Activated CD4-positive, alpha-beta T cell treated with anti-CD3 and anti-CD28 coated beads, Interleukin-2, amount 50 U/mL, for 24 hours (primary cell): ENCODE results near the gene KIF17.

Experiments
- DNase-seq, 2 donors: peaks; one replicate each; pipeline ENCODE4 v3.0.0-alpha.2; 2020; ENCODE audit warnings: low read depth in 1 of 2, low spot score in 1 of 2

Gene KIF17

DNA sequence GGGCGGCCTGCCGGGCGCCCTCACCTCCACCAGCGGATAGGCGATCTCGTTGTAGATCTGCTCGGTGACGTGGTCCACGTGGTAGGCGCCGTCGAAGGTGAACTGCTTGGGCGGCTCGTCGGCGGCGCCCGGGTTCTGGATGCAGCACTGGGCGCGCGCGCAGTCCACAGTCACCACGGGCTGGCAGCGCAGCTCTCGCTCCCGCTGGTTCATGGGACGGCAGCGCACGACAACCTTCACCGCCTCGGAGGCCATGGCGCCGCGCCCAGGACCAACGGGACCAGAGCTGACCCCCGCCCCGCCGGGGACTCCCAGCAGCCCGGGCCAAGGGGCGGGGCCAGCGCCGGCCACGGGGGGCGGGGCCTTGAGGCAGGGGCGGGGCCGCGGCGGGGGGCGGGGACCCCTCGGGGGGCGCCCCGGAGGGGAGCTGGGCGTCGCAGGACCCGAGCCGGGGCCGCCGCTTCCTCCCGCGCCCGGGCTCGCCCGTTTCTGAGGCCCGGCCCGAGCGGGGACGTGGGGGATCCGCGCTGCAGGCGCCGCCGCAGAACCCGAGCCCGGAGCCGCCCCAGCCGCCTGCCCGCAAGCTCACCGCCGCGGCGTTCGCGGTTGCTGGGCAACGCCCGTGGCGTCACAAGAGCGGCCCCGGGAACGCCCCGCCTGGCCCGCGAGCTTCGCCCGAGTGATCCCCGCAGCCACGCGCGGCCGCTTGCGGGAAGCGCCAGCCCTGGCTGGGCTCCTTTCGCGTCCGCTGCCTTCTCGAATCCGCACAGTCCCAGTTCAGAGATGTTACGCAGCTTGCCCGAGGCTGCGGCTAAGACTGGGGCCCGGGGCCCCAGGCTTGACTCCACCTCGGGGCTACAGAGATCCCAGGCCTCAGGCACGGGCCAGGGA, at the start of gene KIF17:
Gene KIF17, minus strand, starts transcription at position 556 of the 891 bp plus-strand sequence. Its CDS starts 301 bp downstream, at position 255.
- DNase-seq, result peak; percentile 31 to 51

DNA sequence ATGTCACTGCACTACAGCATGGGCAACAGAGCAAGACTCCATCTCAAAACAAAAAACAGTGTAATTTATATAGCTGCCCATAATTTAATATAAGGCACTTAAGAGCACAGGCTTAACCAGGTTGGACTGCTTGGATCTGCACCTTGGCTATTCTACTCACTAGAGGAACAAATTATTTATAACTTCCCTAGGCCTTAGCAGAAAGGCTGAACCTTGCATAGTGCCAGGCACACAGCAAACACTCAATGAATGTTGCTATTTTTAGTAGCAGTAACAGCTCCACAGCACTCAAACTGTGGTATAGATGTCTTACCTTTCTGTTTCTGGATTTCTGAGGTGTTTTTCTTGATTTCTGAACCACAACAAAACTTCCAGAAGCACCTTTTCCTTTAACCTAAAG, 49.5 kb upstream of the KIF17 start:
- DNase-seq, result no peak

DNA sequence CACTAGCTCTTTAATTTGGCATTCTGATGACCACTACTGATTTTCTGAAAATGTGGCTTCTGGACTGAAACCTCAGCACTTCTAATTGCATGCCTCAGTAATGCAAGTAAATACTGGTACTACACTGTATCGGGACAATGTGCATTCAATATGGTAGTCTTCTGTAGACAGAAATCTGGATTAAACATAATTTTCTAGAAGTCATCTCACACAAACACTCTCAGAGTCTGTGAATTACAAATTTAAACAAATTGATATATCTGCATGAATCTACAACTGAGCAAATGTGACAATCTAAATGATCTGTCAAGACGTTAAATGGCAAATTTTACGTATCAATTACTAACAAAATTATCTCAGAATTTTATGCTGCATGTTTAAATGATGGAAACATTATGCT, 45.6 kb upstream of the KIF17 start:
- no peak for DNase-seq

- DNase-seq, result no peak
These were observed 42.5 kb upstream of the KIF17 start for GRCh38 chr1:20760322-20760721.

- no peak for DNase-seq
These were observed 35.8 kb upstream of the KIF17 start for GRCh38 chr1:20753589-20753988.

- no peak for DNase-seq
These were observed 33.7 kb upstream of the KIF17 start for GRCh38 chr1:20751462-20751990.

DNA sequence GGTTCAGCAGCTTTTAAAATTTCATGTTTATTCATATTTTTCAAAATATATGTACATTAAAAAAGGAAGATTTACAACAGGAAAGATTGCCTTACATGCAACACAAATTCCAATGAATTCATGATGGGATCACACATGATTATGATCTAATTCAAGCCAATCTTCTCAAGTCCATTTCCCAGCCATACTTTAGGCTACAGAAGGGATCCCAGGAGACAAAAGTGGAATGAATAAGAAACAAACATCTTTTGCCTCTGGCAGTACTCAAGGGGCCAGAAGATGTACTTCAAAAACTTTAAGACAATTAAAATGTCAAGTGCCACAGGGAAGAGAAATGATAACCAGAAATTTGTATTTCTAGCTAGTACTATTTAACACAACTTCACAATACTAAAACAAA, 24.9 kb upstream of the KIF17 start:
- no peak for DNase-seq

- no peak for DNase-seq
These were observed 23.0 kb upstream of the KIF17 start for GRCh38 chr1:20740781-20741180.

DNA sequence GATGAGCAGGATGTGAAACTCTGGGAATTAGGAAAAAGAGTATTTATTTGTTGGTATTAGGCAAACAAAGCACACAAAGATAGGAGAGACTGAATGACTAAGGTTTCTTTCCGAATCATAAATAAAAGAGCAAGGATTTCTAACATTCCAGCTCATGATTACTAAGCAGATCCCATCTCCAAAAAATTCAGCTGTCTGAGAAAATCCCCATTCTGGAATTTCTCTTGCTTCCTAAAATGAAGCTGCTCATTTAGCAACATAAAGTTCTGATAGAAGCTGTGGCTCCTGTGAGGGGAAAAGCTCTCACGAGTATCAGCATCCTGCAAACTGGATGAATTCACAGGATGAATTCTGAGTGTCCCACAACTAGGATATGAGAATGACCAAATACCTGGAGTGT, 21.4 kb upstream of the KIF17 start:
- no peak for DNase-seq

GRCh38 chr1:20735581-20736111, 17.8 kb upstream of the KIF17 start:
- DNase-seq, result no peak

DNA sequence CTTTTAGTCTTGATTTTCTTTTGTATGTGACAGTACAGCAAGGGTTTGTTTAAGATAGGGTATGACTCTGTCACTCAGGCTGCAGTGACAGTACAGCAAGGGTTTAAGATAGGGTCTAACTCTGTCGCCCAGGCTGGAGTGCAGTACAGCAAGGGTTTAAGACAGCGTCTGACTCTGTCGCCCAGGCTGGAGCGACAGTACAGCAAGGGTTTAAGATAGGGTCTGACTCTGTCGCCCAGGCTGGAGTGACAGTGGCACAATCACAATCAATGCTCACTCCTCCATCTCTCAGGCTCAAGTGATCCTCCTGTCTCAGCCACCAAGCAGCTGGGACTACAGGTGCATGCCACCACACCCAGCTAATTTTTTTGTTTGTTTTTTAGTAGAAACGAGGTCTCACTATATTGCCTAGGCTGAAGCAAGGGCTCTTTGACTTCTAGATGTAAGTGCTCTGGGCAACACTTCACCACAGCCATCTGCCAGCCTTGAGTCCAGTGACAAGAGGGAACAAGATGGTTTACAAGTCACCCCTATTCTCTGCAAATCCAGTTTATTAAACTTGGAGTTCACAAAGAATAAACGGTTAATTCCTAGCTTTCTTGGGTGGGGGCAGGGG, 15.7 kb upstream of the KIF17 start:
- DNase-seq, result no peak

- DNase-seq, result peak; percentile 60 to 78
These were observed 15.0 kb upstream of the KIF17 start, which contains the start of gene SH2D5 for GRCh38 chr1:20732588-20733359. Gene SH2D5, minus strand, starts transcription at chr1:20732703. Its CDS starts 4,659 bp downstream, at chr1:20728044.

- DNase-seq, result peak; percentile 31 to 35
These were observed 14.3 kb upstream of the KIF17 start for GRCh38 chr1:20732071-20732587.

DNA sequence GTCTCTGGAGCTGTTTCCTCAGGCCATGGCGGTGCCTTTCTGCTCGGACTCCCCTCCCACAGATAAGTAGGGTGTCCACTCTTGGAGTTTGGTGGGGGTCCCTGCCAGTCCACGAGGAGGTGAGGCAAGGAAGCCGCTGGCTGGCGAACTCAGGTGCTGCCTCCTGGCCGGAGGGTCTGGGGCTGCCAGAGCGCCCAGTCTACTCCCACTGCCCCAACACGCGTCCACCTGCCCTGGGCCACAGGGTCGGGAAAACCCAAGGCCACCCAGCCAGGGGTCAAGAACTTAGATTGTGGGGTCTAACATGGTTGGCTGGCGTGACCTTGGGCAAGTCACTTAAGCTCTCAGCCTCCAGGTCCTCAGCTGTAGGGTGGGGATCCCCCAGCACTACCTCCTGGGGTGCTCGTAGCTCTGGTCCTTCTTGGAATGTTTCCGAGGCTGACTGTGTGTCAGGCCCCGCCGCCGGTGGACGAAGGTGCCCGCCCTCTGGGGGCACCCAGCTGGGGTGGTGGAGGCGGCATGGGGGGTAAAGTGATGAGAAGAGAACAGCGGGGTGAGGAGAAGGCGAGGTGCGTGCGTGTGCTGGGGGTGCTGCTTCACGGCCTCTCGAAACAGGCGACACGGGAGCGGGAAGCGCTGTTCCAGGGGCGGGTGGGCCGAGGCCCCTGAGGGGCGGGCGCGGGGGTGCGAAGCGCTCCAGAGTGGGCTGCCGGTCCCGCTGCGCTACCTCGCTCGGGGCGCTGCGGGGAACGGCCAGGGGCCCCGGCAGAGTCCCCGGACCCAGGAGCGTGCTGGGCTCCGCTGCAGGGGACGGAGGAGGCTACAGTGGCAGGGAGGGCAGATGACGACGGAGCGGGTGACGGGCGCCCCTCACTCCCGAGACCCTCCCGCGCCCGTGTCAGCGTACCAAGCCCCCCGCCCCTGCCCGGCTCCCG, 13.5 kb upstream of the KIF17 start:
- DNase-seq, result no peak

- no peak for DNase-seq
These were observed 12.9 kb upstream of the KIF17 start for GRCh38 chr1:20730690-20731056.

DNA sequence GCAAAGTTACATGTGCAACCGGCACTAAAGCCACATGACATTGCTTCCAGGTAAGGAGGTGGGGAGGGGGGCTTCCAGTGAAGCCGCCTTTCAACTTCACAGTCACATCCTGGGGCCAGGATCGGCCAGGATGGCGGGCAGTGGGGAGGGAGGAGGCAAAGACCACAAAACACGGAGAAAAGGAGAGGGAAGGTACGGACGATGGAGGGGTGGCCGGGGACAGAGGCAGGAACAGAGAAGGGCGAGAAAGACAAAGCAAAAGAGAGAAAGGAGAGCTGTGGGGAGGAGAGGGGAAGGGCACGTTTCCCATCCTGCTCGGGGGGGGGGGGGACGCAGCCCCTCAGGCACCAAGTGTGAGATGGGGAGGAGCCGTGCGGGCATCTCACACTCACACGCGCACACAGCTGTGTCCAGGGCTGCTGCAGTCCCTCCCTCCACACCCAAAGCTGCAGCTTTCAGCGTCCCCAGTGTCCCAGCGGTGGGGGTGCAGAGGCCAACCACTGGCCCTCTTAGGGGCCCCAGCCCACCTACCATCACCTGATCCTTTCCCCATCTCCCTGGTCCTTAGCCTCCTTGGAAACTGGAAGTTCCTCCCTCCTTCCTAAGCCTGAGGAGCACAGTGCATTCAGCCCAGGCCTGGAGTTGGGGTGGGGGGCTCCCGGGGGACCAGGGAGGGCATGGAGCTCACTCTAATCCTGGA, 12.3 kb upstream of the KIF17 start:
- DNase-seq, result no peak

GRCh38 chr1:20729155-20729931, 11.5 kb upstream of the KIF17 start:
- no peak for DNase-seq

- DNase-seq, result no peak
These were observed 10.8 kb upstream of the KIF17 start for GRCh38 chr1:20728371-20729154.
